ENCODE measurements around the gene WFIKKN2. TPM values are rescaled to one million over a fixed set of nuclear protein-coding genes. Genes with fewer than 3 reads are reported as not detected.

The WFIKKN2 gene
- total and polyA plus RNA-seq, 10 of the 15 experiments (the other 5 are each of a cell fraction or from before 2014, with no cell fraction given): 0.06 TPM; not detected in 9

GRCh38 chr17:50866950-50867362, 31.6 kb downstream of the WFIKKN2 start (continued):
- no peak for TF ChIP-seq HSF1 (IDR thresholded peaks at IDR 0.05; ENCODE audit: low read depth, low read length)
- TF ChIP-seq YY1 (IDR thresholded peaks at IDR 0.05; ENCODE audit: low read depth, low read length): peak; percentile 22; the same call in 1 of the 2 replicates
- peak; percentile 30 for TF ChIP-seq GATAD2B (conservative IDR thresholded peaks at IDR 0.05; ENCODE audit: low read depth)
- TF ChIP-seq POLR2AphosphoS2 (IDR thresholded peaks at IDR 0.05; ENCODE audit: low read depth, low read length): peak; percentile 45; the same call in 1 of the 2 replicates
- no peak; the same call in 1 of the 2 replicates for TF ChIP-seq TAF1 (IDR thresholded peaks at IDR 0.05; ENCODE audit: borderline replicate concordance, low read depth, low read length)
- TF ChIP-seq HDAC6 (IDR thresholded peaks at IDR 0.05; ENCODE audit: unreplicated experiment): no peak
- TF ChIP-seq USF1 (IDR thresholded peaks at IDR 0.05; ENCODE audit: borderline replicate concordance, extremely low read length, insufficient read depth, low read depth, low read length): no peak
- no peak for TF ChIP-seq ESRRA (IDR thresholded peaks at IDR 0.05; ENCODE audit: low read length)
- no peak for TF ChIP-seq RFX5 (IDR thresholded peaks at IDR 0.05; ENCODE audit: low read depth, low read length)
- no peak for TF ChIP-seq RBBP5 (conservative IDR thresholded peaks at IDR 0.05)
- 0 out of 2 replicates have a peak, but pooled peaks have one; percentile 55 for TF ChIP-seq SMARCA5 (IDR thresholded peaks at IDR 0.05)
- TF ChIP-seq YBX1 (IDR thresholded peaks at IDR 0.05): no peak
- no peak for TF ChIP-seq WRNIP1 (IDR thresholded peaks at IDR 0.05; ENCODE audit: borderline replicate concordance, low read depth, low read length)
- TF ChIP-seq BHLHE40 (IDR thresholded peaks at IDR 0.05; ENCODE audit: borderline replicate concordance in 1 of 2, low read depth in 2 of 2, low read length in 1 of 2): 0 out of 4 replicates have a peak, but pooled peaks of 1 of the 2 experiments have one; percentile 2
- peak; percentile 73; the same call in 1 of the 2 replicates for TF ChIP-seq LARP7 (IDR thresholded peaks at IDR 0.05)
- peak; percentile 15; the same call in 1 of the 2 replicates for TF ChIP-seq TCF3 (IDR thresholded peaks at IDR 0.05; ENCODE audit: borderline replicate concordance, insufficient read depth, low read depth, low read length)
- TF ChIP-seq DPF2 (IDR thresholded peaks at IDR 0.05): peak; percentile 2; the same call in 1 of the 2 replicates
- TF ChIP-seq SMAD5 (IDR thresholded peaks at IDR 0.05; ENCODE audit: low read depth): 0 out of 2 replicates have a peak, but pooled peaks have one; percentile 22
- peak; percentile 72 for TF ChIP-seq POLR2A (IDR thresholded peaks at IDR 0.05; ENCODE audit: low read depth, low read length)
- no peak for TF ChIP-seq BCL3 (IDR thresholded peaks at IDR 0.05; ENCODE audit: borderline replicate concordance, insufficient read depth, low read depth, low read length, poor library complexity, severe bottlenecking)
- TF ChIP-seq CBX5 (IDR thresholded peaks at IDR 0.05; ENCODE audit: low read depth): no peak
- TF ChIP-seq ZNF687 (IDR thresholded peaks at IDR 0.05): no peak
- TF ChIP-seq MTA2 (IDR thresholded peaks at IDR 0.05; ENCODE audit: low read depth): no peak
- no peak for TF ChIP-seq ZNF217 (IDR thresholded peaks at IDR 0.05)

Measured in GM12878 (cell line).